GM21786 (cell line): Measurements from ENCODE around the gene KCNJ4.

Source experiments
- ATAC-seq: cut with Tn5 transposase; IDR thresholded peaks from one replicate; pipeline ENCODE4 v1.9.1; 2021; ENCODE audit not compliant: unreplicated experiment

Gene KCNJ4

DNA sequence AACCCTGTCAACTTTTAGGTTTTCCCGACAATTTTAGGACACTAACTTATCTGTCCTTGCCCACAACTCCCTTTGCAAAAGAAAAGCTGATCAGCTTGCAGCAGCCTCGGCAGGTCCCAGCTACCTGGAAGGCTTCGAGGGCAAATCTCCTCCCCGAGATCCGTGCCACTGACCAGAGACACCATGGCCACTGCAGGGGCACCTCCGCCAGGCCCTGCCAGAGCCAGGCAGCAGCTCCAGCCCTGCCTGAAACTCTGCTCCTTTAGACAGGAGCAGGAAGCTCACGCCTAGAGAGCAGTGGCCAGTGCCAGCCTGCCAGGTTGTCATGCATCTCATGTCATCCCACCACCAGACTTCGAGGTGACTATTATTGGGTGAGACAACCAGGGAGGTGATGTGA, 21.1 kb downstream of the KCNJ4 start:
- ATAC-seq, result no peak

DNA sequence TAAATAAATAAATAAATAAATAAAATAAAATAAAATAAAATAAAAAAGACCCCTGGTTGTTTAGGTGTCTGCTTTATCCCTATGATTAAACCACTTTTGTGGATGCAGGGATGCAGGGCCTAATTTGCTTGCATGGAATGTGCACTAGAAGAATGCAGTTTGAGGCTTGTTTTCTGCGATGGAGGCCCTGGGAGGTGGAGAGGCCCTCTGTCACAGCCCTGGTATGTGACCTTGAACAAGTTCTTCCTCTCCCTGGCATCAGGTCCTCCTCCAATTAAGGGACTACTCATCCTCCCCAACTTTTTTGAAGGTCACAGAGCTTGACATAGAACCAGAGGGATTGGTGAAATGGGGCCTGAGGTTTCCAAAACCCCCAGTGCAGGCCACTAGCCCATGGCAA, 22.7 kb downstream of the KCNJ4 start:
- ATAC-seq, result no peak

DNA sequence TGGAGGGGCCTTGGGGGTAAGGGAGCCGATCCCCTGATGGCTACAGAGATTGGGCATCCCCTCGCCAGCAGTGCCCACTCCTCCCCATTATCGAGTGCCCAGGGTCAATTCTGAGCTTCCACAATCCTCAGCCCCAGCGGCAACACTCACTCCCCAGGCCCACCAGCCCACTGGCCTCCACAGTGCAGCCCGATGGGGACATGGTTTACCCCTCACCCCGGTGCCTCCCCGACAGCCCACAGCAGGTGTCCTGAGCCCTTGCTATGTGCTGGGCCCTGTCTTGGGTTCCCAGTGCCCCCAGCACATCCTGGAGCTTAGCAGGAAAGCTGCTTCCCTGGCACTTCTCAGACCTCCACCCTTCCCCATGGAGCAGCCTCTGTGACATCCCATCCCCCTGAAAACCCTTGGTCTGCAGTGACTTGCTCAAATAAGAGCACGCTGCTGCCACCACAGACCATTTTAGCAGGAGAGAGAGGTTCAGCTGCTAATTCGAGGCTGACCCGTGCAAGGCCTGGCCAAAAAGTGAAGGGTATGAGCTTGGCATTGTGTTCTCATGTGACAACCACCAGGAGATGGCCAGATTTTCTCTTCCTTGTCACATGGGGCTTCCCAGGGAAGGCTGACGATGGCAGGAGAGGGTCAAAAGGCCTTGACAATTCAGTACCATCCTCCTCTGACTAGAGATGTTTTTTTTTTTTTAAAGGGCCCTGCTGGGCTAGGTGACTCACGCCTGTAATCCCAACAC, 23.6 kb downstream of the KCNJ4 start:
- no peak for ATAC-seq

DNA sequence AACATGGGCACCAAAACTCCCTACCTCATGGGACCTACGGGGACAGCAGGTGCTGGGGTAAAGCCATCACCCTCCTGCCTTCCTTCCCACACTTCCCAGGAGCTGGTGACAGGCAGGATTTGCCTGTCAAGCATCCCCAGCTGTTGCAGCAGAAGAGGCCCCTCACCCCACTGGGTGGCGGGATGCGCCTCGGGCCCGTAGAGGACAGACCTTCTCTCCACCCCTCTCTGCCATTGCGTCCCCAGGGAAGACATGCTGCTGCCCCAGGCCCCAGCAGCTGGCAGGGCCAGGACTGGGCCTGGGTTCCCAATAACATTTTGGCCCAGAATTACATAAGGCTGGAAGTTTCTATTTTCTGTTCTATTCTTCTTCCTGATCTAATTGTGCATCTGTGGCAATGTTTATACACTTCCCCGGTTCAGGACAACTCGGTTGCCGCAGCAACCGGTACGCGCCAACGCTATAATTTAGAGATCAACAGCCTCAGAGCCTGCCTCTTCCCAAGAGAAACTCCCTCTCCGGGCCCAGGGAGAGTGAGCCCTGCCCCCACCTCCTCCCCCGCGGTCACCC, 25.4 kb downstream of the KCNJ4 start:
- ATAC-seq, result no peak

DNA sequence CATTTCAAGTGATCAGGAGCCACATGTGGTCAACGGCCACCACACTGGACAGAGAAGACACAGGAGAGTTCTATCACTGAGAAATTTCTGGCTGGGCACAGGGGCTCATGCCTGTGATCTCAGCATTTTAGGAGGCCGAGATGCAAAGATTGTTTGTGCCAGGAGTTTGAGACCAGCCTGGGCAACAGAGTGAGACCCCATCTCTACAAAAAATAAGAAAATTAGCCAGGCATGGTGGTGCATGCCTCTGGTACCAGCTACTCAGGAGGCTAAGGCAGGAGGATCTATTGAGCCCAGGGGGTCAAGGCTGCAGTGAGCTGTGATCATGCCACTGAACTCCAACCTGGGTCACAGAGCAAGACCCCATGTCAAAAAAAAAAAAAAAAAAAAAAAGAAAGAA, 26.3 kb downstream of the KCNJ4 start:
- no peak for ATAC-seq

DNA sequence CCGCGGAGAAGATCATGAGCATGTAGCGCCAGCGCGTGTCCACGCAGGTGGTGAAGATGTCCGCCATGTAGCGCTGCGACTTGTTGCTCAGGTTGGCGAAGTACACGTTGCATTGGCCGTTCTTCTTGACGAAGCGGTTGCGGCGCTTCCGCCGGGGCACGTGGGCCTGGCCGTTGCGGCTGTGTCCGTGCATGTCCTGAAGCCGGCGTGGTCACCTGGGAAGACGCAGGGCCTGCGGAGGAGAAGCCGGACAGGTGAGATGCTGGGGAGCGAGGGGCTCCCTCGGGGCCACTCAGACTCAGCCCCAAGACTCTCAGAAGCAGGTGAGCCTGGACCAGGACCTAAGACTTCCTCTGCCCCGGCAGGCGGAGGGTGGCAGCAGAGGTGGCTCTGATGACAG, 27.1 kb downstream of the KCNJ4 start:
- ATAC-seq, result no peak

DNA sequence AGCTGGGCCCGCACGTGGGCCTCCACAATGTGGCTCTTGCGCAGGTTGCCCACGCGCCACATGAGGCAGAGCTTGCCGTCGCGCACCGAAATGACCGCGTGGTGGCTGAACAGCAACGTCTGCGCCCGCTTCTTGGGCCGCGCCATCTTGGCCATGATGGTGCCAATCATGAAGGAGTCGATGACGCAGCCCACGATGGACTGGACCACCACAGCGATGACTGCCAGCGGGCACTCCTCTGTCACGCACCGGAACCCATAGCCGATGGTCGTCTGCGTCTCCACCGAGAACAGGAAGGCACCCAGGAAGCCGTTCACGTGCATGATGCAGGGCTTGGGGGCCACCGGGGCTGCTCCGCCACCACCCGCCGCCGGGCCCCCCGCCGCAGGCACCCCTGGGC, 27.5 kb downstream of the KCNJ4 start:
- ATAC-seq, result no peak

DNA sequence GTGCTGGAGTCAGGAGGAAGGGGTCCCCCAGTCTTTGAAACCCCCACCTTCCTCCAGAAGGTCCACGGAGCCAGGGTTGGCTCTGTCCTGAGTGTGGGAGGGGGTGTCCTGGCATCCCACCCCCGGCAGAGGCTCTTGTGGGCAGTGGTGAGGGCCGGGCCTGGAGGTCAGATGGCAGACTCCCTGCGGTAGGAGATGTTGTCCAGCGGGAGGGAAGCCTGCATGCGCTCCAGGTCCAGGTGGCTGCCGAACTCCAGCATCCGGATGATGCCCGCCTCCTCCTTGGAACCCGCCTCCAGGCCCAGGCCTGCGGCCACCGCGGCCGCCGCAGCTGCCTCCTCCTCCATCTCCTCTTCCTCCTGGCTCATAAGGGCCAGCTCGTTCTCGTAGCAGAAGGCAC, 28.4 kb downstream of the KCNJ4 start:
- ATAC-seq, result no peak

DNA sequence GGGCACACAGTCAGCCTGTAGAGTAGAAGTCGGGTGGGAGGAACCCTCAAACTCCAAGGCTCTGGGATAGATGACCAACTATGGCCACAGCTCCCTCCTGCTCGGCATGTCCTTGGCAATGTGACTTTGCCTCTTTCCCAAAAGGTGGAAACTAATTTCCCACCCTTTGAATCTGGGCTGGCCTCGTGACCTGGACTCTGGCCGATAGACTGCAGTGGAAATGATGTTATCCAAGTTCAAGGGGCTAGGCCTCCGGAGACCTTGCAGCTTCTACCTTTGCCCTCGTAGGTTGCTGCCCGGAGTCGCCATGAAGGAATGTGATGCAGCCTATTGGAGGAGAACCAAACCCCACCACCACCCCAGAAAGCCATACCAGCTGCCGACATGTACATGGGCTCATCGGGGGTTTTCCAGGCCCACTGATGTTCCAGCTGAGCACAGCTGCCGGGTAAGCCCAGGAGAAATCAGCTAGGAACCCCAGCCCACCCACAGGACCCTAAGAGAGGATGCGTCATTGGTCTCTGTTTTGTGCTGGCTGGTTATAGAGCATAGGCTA, 30.4 kb downstream of the KCNJ4 start:
- no peak for ATAC-seq

DNA sequence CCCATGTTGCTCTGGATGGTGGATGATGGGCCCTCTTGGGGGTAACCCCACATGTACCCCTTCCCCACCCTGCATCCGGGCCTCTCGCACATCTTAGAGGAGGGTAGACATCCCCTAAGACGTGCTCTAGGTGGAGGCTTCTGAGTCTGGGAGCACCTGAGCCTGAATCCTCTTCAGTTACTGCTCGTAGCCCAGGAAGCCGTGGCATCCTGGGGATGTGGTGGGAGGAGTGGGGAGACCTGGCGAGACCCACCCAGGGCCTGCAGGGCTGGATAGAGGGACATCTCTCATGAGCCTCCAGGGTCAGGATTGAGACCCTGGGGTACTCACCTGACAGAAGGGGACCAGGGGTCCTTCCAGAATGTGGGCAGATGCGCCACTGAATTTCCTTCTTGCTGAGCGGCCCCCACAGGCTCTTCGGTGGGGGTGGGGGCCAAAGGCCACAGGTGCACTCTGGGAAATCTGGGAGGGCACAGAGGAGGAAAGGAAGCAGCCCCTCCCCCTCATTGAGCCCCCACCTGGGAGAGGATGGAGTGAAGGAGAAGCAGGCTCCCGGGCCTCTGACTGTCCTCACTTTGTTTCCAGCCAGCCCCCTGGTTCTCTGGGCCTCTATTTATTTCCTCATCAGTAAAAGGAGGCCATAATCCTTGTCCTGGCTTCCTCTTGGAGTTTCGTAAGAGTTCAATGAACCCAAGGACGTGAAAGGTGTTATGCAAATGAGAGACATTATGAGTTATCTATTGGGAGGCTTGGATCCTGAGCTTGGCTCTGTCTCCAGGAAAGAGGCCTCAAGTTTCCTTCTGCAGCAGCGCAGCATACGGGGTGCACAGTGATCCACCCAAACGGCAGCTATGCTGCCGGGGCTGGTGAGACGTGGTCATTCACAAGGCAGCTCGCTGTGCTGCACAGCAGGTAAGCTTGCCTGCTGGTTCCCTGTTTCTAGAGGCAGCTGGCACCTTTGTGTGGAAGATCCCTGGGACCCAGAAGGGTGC, 31.2 kb downstream of the KCNJ4 start:
- ATAC-seq, result no peak

DNA sequence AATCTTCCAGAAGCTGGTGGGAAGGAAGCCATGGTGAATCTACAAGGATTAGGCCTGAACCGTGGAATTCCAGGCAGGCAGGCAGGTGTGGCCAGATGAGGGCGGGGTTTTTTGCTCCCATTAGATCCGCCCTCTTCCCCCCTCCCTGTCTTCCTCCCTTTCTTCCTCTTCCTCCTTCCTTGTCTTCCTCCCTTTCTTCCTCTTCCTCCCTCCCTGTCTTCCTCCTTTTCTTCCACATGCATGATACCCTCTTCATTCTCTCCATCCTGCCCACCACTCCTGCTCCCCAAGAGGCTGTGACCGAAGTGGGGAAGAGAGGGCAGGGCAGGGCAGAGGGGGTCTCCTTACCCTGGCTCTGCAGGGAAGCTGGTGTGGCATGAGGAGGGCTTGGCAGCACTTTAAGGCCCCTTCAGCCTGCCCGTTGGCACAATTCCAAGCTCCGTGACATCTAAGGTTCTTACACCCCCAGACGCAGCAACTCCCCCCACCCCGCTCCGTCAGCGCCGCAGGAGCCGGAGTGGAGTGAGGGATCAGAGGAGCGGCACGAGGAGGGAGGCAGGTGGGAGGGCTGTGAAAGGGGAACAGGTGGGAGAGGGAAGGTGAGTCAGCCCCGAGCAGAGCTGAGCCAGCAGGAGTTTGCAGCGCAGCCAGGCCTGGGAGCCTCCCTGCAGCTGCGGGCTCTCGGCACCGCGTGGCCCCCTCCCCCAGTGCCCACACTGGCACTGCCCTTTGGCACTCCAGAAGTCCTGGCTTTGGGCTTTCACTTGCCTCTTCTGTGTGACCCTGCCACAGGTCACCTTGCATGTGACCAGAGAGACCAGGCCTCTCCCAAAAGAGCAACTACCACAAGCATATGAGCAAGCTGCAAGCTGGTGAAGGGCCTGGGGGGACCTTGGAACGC, 32.1 kb downstream of the KCNJ4 start:
- no peak for ATAC-seq

DNA sequence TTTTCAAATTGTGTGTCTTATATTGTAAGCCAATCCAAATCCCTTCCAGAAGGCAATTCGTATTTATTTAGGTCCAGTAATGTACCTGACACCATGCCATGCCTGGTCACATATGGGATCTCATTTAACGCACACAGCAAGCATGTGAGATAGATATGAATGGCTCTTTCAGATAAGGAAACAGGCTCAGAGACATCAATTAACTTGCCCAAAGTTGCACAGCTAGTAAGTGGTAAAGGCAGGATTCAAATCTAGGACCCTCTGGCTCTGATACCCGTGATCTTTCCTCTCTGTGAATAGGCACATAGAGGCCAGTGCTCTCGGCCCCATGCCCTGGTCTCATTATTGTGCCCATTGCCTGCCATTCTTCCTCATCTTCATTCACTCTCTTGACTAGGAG, 34.3 kb downstream of the KCNJ4 start:
- no peak for ATAC-seq

DNA sequence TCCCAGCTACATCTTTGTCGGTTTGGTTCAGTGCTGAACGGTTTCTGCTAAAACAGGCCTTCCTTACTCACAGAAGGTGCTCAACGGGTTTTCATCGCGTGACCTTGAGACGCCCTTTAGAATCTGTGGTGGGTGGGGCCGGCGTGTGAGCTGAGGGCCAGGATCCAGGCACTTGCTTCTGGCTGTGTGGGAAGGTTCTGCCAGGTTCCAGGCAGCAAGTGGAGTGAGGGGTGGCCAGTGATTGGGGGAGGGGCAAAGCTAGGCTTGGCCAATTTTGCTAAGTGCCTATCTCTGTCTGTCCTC, 35.2 kb downstream of the KCNJ4 start:
- ATAC-seq, result no peak

DNA sequence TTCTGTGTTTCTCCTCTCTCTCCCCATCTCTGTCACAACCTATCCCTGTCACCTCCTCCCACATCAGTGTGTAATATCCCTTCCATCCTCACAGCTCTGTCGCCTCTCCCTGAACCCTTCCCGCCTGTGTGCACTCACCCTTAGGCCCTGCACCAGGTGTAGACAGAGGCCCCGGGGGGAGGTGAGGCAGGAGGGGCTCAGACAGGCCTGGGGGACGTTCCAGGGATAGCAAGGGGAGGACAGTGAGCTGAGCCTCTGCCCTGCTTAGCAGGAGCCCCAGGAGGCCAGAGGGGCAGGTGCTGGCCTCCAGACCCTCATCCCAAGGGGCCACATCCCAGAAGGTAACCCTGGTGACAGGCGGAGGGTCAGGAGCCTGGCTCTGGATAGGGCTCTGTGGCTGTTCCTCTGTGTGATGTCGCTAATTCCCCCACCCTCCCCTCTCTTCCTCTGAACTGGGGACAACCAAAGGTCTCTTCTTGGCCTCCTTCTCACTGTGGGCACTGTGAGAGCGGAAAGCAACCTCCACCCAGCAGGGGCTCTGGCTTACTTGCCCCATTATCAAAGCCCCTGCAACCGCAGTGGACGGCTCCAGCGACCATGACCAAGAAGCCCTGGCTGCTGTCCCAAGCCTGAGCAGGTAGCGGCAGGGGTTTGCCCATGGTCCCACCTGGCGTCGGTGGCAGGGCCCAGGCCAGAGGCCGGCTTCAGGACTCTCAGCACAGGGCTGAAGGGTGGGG, 35.7 kb downstream of the KCNJ4 start:
- no peak for ATAC-seq

DNA sequence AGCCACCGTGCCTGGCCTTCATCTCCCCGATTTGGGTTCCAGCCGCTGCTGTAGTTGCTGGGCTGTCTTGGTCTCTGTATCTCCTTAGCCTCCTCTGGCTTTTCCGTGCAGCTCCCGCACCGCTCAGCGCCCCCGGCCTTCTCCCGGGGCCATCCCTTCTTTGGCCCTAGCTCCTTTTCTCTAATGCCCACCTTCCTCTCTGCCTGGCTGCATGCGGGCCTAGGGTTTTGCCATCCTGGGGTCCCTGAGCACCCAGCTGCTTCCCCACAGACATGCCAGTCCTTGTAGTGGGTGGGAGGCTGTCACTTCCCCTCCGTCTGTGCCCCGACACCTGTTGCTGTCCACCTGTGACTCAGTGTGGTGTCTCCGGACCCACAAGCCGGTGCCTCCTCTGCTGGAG, 36.4 kb downstream of the KCNJ4 start:
- no peak for ATAC-seq

DNA sequence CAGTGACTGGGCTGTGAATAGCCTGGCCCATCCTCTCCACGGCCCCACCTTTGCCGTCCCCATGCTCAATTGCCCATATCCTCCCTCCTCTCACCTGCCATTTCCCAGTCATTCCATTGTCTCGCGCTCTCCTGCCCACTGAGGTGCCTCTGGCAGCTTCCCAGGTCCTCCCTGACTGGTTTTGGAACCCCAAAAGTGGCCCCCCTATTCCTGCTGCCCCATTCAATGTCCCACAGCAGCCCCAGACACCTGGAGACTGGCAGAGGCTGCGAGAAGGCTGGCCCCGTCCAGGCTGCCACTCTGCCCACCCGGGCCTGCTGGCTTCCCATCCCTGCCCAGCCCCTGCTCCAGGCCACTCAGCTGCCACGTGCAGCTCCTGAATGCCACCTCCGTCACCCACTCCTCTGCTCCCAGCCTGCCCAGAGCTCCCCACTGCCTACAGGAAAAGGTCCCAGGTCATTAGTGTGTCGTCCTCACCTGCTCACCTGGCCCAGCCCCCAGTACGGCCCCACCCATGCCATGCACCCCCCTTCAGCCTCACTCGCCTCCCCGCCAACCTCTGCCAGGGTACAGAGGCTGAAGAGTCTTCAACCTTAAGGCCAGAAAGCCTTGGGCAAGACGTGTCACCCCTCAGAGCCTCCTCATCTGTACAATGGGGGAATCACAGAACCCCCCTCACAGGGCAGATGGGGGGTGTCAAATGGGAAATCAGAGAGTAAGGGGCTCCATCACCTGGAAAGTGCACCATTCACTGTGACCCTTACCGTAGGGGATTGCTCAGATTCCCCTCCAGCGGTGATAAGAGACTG, 37.5 kb downstream of the KCNJ4 start:
- ATAC-seq, result no peak

DNA sequence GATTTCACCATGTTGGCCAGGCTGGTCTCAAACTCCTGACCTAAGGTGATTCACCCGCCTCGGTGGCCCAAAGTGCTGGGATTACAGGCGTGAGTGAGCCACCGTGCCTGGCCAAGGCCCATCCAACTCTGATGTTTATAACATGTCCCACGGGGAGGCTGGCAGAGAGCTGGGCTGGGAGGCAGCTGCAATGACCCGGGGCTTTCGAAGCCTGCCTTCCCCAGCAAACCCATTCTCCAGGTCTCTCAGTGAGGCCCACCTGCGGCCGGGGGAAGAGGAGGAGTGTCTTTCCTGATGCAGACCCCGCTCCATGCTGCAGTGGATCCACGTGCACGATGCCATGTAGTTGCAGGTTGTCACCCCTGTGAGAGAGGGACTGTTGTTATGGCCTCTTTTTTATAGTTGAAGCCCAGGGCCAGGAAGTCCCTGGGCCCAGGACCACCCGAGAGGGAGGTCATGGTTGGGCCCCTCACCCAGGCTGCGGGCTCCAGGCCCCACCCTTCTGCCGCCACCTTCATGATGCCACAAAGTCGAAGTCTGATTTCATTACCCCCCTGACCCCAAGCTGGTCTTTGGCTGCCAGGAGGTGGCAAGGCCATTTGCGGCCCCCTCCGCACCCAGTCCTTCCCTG, 38.3 kb downstream of the KCNJ4 start:
- ATAC-seq, result no peak

DNA sequence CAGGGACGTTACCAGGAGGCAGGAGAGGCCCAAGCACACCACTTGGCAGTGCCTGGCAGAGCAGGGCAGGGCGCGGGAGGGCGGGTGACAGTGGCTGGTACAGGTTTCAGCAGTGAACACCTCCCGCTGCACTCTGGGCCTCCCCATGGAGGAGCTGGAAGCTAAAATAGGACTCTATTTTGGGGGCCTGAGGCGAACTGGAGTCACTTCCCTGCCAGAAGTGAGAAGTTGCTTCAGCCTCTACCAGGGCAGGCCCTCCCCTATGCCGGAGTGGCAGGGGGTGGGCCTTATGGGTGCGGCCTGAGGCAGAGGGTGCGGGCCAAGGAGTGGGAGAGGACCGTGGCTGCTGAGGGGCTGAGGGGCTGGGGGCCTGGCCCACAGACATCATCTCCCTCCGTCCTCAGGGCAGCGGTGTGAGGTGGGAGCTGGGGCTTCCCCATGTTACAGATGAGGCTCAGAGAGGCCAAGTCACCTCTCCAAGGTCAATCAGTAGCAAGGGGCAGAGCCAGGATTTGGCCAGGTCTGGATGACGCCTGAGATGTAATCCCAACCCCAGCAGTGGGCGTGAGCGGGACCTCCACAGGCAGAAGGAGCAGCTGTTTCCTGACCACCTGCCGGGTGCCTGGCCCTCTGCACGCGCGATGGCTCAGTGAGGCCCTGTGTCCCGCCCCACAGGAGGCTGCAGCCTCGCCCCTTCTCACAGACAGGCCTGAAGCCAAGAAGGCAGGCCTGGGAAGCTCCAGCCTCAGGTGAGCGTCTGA, 39.3 kb downstream of the KCNJ4 start:
- ATAC-seq, result no peak
